Endothelial cell of umbilical vein (primary cell): ENCODE measurements around the gene TEAD2. TPM values are rescaled to one million over a fixed set of nuclear protein-coding genes. Genes with fewer than 3 reads are reported as not detected.

ENCODE experiments used
- Bru-seq: library from RNA; stranded (reverse); fragments of 400-500 nt; gene quantifications from one replicate; lab custom pipeline; 2021; lab: Mats Ljungman, UMichigan
- BruChase-seq, 2 experiments: library from RNA; stranded (reverse); fragments of 400-500 nt; gene quantifications; one replicate each; lab custom pipeline; 2021; lab: Mats Ljungman, UMichigan
- BruUV-seq: library from RNA; stranded (reverse); fragments of 400-500 nt; replicated peaks from 2 replicates; lab custom pipeline; 2021; lab: Mats Ljungman, UMichigan
- CTCF ChIA-PET: fragments of 300-600, 350-600 bp; sonication (Branson Sonifier 250); formaldehyde crosslinking; loops from one replicate; lab custom pipeline; 2021; ENCODE audit warnings: antibody characterized with exemption, inconsistent platforms; lab: Charles Lee
- POLR2A ChIA-PET: fragments of 300-600, 350-600 bp; sonication (Branson Sonifier 250); formaldehyde crosslinking; loops from one replicate; lab custom pipeline; 2021; ENCODE audit warnings: antibody characterized with exemption, inconsistent platforms; lab: Charles Lee
- DNase-seq: peaks from one replicate; pipeline ENCODE4 v3.0.0-alpha.2; 2011; ENCODE audit warnings: low read depth, low spot score
- FAIRE-seq: peaks from 2 replicates; lab custom pipeline; 2011; peaks lifted over from hg19 to GRCh38; lab: Jason Lieb, UNC
- H2AFZ ChIP-seq: 2 replicates; pipeline ENCODE4 v1.6.0; 2012; ENCODE audit warnings: low read depth, low read length, control low read depth, inconsistent platforms
- H3K27ac ChIP-seq: 2 replicates; pipeline ENCODE4 v1.5.1; 2011; ENCODE audit warnings: low read depth, mild to moderate bottlenecking, control low read depth, low read length, moderate library complexity; ENCODE audit not compliant: insufficient read depth
- H3K27me3 ChIP-seq, 2 experiments: 2 replicates each; pipeline versions ENCODE4 v1.6.0 to v1.6.1; 2011; ENCODE audit warnings: low read length in 2 of 2, mixed read lengths in 1 of 2; ENCODE audit not compliant: control insufficient read depth in 2 of 2, insufficient read depth in 2 of 2
- H3K36me3 ChIP-seq, 2 experiments: 2 replicates in 1 of 2; 3 replicates in 1 of 2; pipeline ENCODE4 v1.5.1; 2011; ENCODE audit warnings: low read length in 2 of 2, mild to moderate bottlenecking in 1 of 2, moderate library complexity in 1 of 2; ENCODE audit not compliant: control insufficient read depth in 2 of 2, insufficient read depth in 2 of 2; ENCODE audit errors: extremely low read depth in 1 of 2
- H3K4me1 ChIP-seq: 3 replicates; pipeline ENCODE4 v1.5.1; 2011; ENCODE audit warnings: mild to moderate bottlenecking, low read length; ENCODE audit not compliant: control insufficient read depth, insufficient read depth; ENCODE audit errors: extremely low read depth
- H3K4me2 ChIP-seq: 2 replicates; pipeline ENCODE4 v1.6.1; 2011; ENCODE audit warnings: low read length, control low read depth, mixed read lengths; ENCODE audit not compliant: insufficient read depth
- H3K4me3 ChIP-seq, 3 experiments: fragments of 200-600 bp in 1 of 3; sonication (generic), shearing (Covaris generic) in 1 of 3; replicated peaks in 1 of 3; 2 replicates each; pipeline ENCODE4 v1.5.1; 2011 to 2016; ENCODE audit warnings: control low read depth in 3 of 3, low read length in 3 of 3, mild to moderate bottlenecking in 2 of 3, inconsistent platforms in 1 of 3, low read depth in 1 of 3, moderate library complexity in 1 of 3; ENCODE audit not compliant: insufficient read depth in 1 of 3
- H3K79me2 ChIP-seq: 2 replicates; pipeline ENCODE4 v1.6.0; 2012; ENCODE audit warnings: low read length, inconsistent platforms; ENCODE audit not compliant: control insufficient read depth, insufficient read depth
- H3K9ac ChIP-seq: replicated peaks from 2 replicates; pipeline ENCODE3; 2011; ENCODE audit warnings: low read length, control low read depth; ENCODE audit not compliant: insufficient read depth; ENCODE audit errors: extremely low read depth
- H3K9me1 ChIP-seq: replicated peaks from 3 replicates; pipeline ENCODE4 v1.6.0; 2011; ENCODE audit warnings: mild to moderate bottlenecking, low read length; ENCODE audit not compliant: control insufficient read depth, insufficient read depth; ENCODE audit errors: extremely low read depth
- H3K9me3 ChIP-seq: replicated peaks from 2 replicates; pipeline ENCODE4 v1.5.1; 2012; ENCODE audit warnings: low read length, inconsistent platforms; ENCODE audit not compliant: control insufficient read depth, insufficient read depth
- H4K20me1 ChIP-seq: replicated peaks from 2 replicates; pipeline ENCODE3; 2011; ENCODE audit warnings: mild to moderate bottlenecking, low read length; ENCODE audit not compliant: control insufficient read depth, insufficient read depth; ENCODE audit errors: extremely low read depth
- GATA2 ChIP-seq: IDR thresholded peaks from 2 replicates; pipeline ENCODE4 v1.7.0; 2011; ENCODE audit warnings: low read depth, mild to moderate bottlenecking, moderate library complexity, mixed read lengths, low read length; ENCODE audit not compliant: insufficient read length, insufficient read depth
- POLR2A ChIP-seq: IDR thresholded peaks from 2 replicates; pipeline ENCODE4 v1.6.1; 2012; ENCODE audit warnings: low read depth, mild to moderate bottlenecking, control low read depth, low read length
- POLR2AphosphoS5 ChIP-seq: IDR thresholded peaks from 2 replicates; pipeline ENCODE4 v1.6.1; 2012; ENCODE audit warnings: low read depth, mild to moderate bottlenecking, control low read depth, low read length, moderate library complexity; ENCODE audit not compliant: insufficient read depth
- dilution Hi-C: fragments of 300-500 bp; cut with MboI; formaldehyde crosslinking; loops from one replicate; pipeline ENCODE4 v1.15.0; 2019; ENCODE audit warnings: low sequenced_read_pairs; ENCODE audit not compliant: extremely low pct_ligation_motif_present
- intact Hi-C: fragments of 100-400 bp; cut with micrococcal nuclease; formaldehyde crosslinking; loops from one replicate; pipeline ENCODE4 v1.10.0; 2022
- long read RNA-seq: library from polyadenylated mRNA; stranded (forward); transcript quantifications from one replicate; pipeline ENCODE4 v2.0.0, GENCODE V29; 2021
- polyA minus RNA-seq, 3 experiments: library from RNA; depleted of rRNA, polyadenylated mRNA; stranded (reverse); fragments of >200 nt; gene quantifications; 1 replicate in 1 of 3; 2 replicates in 2 of 3; pipeline ENCODE4 v1.2.3, GENCODE V29; 2011
- polyA plus RNA-seq, 4 experiments: library from polyadenylated mRNA; depleted of rRNA in 3 of 4; stranded (reverse) in 3 of 4; unstranded in 1 of 4; fragments of >200 nt; gene quantifications; 2 replicates each; pipeline versions ENCODE4 v1.2.1 to v1.2.3, GENCODE V29; 2011 to 2012; ENCODE audit warnings: missing spikeins in 1 of 4
- total RNA-seq: library from RNA; stranded (reverse); gene quantifications from 2 replicates; pipeline ENCODE4 v1.2.3, GENCODE V29; 2021
- TF ChIP-seq, protein P1 (sequence below), 2 donors: IDR thresholded peaks; 1 replicate in 1 of 2; 2 replicates in 1 of 2; pipeline ENCODE4 v1.5.1; 2011; ENCODE audit warnings: low read length in 2 of 2, mild to moderate bottlenecking in 2 of 2, moderate library complexity in 2 of 2, control low read depth in 1 of 2, inconsistent platforms in 1 of 2, low read depth in 1 of 2; ENCODE audit not compliant: insufficient read depth in 1 of 2; ENCODE audit errors: extremely low read depth in 1 of 2

TEAD2 gene
- total RNA-seq (89.4 and 93.3 TPM in 2 replicates), polyA plus RNA-seq (60.3 and 60.9 TPM in 2 replicates), polyA minus RNA-seq (65.8 and 75.7 TPM in 2 replicates), Bru-seq, nascent RNA (percentile 68 among the genes with signal in this experiment), BruChase-seq, experiment 1, labeled RNA remaining after a 6-hour chase (percentile 91 among the genes with signal in this experiment), BruChase-seq, experiment 2, labeled RNA remaining after a 2-hour chase (percentile 85 among the genes with signal in this experiment)
- 57.3 and 61.7 TPM in 2 replicates for polyA plus RNA-seq (2011; cell fraction: cytosol; rRNA removed)
- polyA plus RNA-seq (2011; cell fraction: nucleus; rRNA removed): 61.3 and 76.0 TPM in 2 replicates
- 81.7 and 84.9 TPM in 2 replicates for polyA plus RNA-seq (2012)
- polyA minus RNA-seq (2011; cell fraction: cytosol; rRNA and poly(A)+ RNA removed): 9.7 TPM
- polyA minus RNA-seq (2011; cell fraction: nucleus; rRNA and poly(A)+ RNA removed): 30.4 and 32.5 TPM in 2 replicates
- long read RNA-seq, transcript TEAD2-201 (12 exons, 2,164 nt): major isoform, 12 of 94 reads
- long read RNA-seq, partial matches to known transcripts: 31 of 94 reads
- long read RNA-seq, other reads (novel, unspliced or antisense): 46 of 94 reads

DNA sequence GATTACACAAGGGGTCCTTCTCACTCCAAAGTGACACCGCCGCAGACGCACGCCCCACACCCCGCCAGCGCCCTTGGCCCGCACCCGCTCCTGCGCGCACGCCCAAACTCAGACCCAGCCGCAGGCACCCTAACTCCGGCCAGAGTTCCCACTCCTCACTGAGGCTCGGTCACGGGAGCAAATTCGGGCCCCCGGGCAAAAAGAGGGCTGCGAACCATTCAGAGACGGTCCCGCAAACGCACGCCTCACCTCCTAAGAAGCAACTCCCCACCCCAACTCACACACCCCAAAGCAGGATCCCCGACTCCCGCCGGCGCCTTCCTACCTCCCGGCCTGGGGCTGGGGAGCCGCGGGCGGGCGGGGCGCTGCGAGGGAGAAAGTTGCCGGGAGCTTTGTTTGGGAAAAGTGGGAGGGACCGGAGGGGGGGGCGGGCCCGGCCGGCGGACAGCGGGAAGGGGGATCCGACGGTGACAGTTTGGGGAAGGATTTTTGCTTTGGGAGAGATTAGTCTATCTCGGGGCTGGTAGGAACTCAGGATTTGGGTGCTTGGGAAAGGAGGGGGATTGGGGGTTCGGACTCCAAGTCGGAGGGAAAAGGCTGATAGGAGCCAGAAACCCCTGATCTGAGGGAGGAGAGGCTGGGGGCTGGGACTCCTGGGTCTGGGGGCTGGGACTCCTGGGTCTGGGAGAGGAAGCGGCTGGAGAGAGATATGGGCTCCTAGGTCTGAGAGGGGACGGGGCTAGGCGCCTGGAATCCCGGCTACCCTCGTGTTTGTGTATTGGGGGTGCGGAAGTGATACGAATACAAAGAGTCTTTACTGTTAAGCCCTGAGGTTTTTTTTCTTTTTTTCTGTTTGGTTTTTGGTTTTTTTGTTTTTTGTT lies at the start of gene TEAD2:
TSS of gene TEAD2 (minus strand) at position 369 of the 881 bp plus-strand sequence. CDS start 2,341 bp downstream, outside the sequence.
- Histone ChIP-seq H3K9ac (peak within 1 kb of the TSS; percentile 98), H3K9me3 (no peaks in the 10 kb centered on the region), H2AFZ (peak within 1 kb of the TSS; percentile 75), H3K27ac (peak within 1 kb of the TSS; percentile 91), H3K9me1 (no peaks in the 10 kb centered on the region), H4K20me1 (no peaks in the 10 kb centered on the region), H3K4me1 (peaks cover 17% of the 10 kb centered on the region), H3K27me3 (no peaks in the 10 kb centered on the region), H3K4me3 (peak within 1 kb of the TSS; percentile 83 to 97 (median 95)), H3K36me3 (peaks cover 7% of the 10 kb centered on the region in 2 experiments), H3K79me2 (peaks cover 36% of the 10 kb centered on the region), H3K4me2 (peak within 1 kb of the TSS; percentile 82)
- DNase-seq (peak; percentile 63), FAIRE-seq (peak; percentile 95)
- no TSS peak for BruUV-seq
- intact Hi-C loops: loop anchor here (2.0 kb wide), 1 partner anchor 31 kb away; no protein-coding TSS in a partner anchor
- ChIA-PET CTCF (interaction anchor here (0.6 to 1.3 kb wide), 13 partner anchors 9 to 244 kb away, joined by 3 read pairs; partner anchors contain the start of gene SLC17A7), POLR2A (interaction anchor here (0.8 to 1.0 kb wide), 2 partner anchors 13 to 16 kb away, joined by 3 read pairs; no protein-coding TSS in a partner anchor)
- dilution Hi-C loops: no loop called here
- TF ChIP-seq GATA2 (no peak), POLR2A (peak; percentile 49), POLR2AphosphoS5 (peak; percentile 49)
- TF ChIP-seq, protein P1, sequence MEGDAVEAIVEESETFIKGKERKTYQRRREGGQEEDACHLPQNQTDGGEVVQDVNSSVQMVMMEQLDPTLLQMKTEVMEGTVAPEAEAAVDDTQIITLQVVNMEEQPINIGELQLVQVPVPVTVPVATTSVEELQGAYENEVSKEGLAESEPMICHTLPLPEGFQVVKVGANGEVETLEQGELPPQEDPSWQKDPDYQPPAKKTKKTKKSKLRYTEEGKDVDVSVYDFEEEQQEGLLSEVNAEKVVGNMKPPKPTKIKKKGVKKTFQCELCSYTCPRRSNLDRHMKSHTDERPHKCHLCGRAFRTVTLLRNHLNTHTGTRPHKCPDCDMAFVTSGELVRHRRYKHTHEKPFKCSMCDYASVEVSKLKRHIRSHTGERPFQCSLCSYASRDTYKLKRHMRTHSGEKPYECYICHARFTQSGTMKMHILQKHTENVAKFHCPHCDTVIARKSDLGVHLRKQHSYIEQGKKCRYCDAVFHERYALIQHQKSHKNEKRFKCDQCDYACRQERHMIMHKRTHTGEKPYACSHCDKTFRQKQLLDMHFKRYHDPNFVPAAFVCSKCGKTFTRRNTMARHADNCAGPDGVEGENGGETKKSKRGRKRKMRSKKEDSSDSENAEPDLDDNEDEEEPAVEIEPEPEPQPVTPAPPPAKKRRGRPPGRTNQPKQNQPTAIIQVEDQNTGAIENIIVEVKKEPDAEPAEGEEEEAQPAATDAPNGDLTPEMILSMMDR (IDR thresholded peaks at IDR 0.05; ENCODE audit: extremely low read depth in 1 of 2, insufficient read depth in 1 of 2, low read depth in 1 of 2, low read length in 2 of 2): no peak
